Large intestine (tissue), 3 donors: Measurements from ENCODE around the gene CNPY3. TPM values are rescaled to one million over a fixed set of nuclear protein-coding genes. Genes with fewer than 3 reads are reported as not detected.
"Not testable (repeated sequence)": the region's sequence is repeated elsewhere in the genome, so short reads cannot be mapped to it uniquely, and the experiment has no call there.

Source experiments
- DNase-seq, 2 donors: peaks; one replicate each; pipeline versions ENCODE4 v3.0.0 to v3.0.0-alpha.2; 2013
- H3K27ac ChIP-seq: one replicate; pipeline ENCODE4 v1.5.1; 2013; ENCODE audit warnings: low read length
- H3K27me3 ChIP-seq: 2 replicates; pipeline ENCODE4 v1.6.1; 2013; ENCODE audit warnings: low read length; ENCODE audit not compliant: control insufficient read depth, insufficient read depth
- H3K36me3 ChIP-seq: 2 replicates; pipeline ENCODE4 v1.6.1; 2013; ENCODE audit warnings: low read length; ENCODE audit not compliant: control insufficient read depth, insufficient read depth
- H3K4me1 ChIP-seq: one replicate; pipeline ENCODE4 v1.6.1; 2013; ENCODE audit warnings: low read length; ENCODE audit not compliant: control insufficient read depth, insufficient read depth
- H3K4me3 ChIP-seq: one replicate; pipeline ENCODE4 v1.5.1; 2013; ENCODE audit warnings: low read length
- H3K9me3 ChIP-seq: one replicate; pipeline ENCODE4 v1.6.1; 2013; ENCODE audit warnings: mild to moderate bottlenecking, low read depth, low read length, moderate library complexity; ENCODE audit not compliant: control insufficient read depth
- WGBS: methylation state at CpG from one replicate; pipeline ENCODE4 v1.1.5; 2013; ENCODE audit warnings: low lambda C conversion rate; ENCODE audit not compliant: insufficient coverage; 5-methylcytosine and 5-hydroxymethylcytosine counted together
- polyA plus RNA-seq: library from polyadenylated mRNA; unstranded; fragments of 120-200 nt; gene quantifications from one replicate; pipeline ENCODE4 v1.2.1, GENCODE V29; 2013

Gene CNPY3
- polyA plus RNA-seq, 1 donor = 53.0 TPM

DNA sequence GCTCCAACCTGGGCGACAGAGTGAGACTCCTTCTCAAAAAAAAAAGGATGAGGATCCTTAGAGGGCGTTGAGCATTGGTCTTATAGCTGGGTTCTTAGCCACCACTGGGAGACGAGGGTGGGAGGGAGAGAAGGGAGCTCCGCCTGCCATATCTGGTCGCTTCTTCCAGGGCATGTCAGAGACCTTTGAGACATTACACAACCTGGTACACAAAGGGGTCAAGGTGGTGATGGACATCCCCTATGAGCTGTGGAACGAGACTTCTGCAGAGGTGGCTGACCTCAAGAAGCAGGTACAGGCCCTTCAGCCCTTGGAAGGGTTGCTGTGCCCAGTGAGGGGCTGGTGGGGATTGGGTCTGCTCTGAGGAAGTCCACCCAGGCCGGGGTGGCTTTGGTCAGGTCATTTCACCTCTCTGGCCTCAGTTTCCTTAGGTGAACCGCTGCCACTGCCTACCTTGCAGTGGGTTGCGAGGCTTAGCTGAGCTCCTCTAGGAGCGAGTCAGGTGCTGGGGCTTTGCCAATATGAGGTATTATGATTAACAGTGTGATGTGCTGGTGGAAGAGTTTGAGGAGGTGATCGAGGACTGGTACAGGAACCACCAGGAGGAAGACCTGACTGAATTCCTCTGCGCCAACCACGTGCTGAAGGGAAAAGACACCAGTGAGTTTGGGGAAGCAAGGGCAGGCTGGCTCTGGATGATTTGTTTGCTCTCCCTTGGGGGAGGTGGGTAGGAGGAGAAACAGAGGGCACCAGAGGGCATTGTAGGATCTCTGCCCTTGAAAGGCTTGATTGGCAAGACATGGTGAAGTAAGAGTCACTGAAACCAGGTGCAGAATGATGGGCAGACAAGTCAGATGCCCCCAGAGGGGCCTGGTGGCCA, 8.5 kb downstream of the CNPY3 start:
- Histone ChIP-seq H3K36me3 (peaks cover 61% of the 10 kb centered on the region), H3K4me1 (peaks cover 19% of the 10 kb centered on the region), H3K27ac (no peak overlapping the region), H3K4me3 (no peak overlapping the region), H3K9me3 (no peaks in the 10 kb centered on the region), H3K27me3 (no peaks in the 10 kb centered on the region)
- DNase-seq = no peak
- no CpG with 5 or more reads among the region's 13 CpGs for WGBS

DNA sequence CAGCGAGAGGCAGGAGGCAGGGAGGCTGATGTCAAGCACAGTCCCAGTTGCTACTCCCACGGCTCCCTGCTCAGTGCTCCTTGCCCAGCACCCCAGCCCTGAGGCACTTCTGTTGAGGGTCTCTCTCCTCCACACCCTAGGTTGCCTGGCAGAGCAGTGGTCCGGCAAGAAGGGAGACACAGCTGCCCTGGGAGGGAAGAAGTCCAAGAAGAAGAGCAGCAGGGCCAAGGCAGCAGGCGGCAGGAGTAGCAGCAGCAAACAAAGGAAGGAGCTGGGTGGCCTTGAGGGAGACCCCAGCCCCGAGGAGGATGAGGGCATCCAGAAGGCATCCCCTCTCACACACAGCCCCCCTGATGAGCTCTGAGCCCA, 9.1 kb downstream of the CNPY3 start:
- no CpG with 5 or more reads among the region's 5 CpGs for WGBS
- H3K27me3 ChIP-seq = no peaks in the 10 kb centered on the region
- peaks cover 15% of the 10 kb centered on the region for H3K4me1 ChIP-seq
- no peak overlapping the region for H3K4me3 ChIP-seq
- peaks cover 61% of the 10 kb centered on the region for H3K36me3 ChIP-seq
- H3K9me3 ChIP-seq = no peaks in the 10 kb centered on the region
- H3K27ac ChIP-seq = no peak overlapping the region
- DNase-seq = no peak

DNA sequence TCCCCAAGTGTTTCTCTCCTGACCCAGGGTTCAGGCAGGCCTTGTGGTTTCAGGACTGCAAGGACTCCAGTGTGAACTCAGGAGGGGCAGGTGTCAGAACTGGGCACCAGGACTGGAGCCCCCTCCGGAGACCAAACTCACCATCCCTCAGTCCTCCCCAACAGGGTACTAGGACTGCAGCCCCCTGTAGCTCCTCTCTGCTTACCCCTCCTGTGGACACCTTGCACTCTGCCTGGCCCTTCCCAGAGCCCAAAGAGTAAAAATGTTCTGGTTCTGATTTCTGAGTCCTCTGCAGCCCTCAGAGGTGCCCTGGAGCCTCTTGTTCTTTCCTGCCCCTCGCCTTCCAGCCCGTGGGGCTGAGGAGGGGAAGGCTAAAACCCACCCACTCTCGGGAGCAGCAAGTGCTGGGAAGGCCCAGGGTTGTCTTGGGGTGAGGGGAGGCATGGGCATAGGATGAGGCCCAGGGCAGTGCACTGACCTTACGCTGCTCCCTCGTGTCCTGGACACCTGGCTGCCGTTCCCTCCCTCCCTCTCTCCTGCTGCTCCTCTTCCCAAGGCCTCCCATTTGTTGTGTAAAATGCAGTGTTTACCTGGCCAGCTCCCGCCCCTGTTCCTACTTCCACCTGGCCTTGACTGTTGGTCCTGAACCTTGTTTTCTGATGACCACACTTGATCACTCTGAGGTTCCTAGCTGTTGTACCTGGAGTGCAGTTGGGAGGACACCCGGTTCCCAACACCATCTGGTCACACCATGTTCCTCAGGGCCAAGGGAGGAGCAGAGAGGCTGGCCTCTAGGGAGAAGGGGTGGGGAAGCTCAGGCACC, 9.9 kb downstream of the CNPY3 start:
- Histone ChIP-seq H3K4me1 (peaks cover 15% of the 10 kb centered on the region), H3K27ac (peak overlapping the region; percentile 52), H3K27me3 (no peaks in the 10 kb centered on the region), H3K4me3 (no peak overlapping the region), H3K9me3 (no peaks in the 10 kb centered on the region), H3K36me3 (peaks cover 61% of the 10 kb centered on the region)
- DNase-seq = no peak
- no CpG with 5 or more reads among the region's 9 CpGs for WGBS

DNA sequence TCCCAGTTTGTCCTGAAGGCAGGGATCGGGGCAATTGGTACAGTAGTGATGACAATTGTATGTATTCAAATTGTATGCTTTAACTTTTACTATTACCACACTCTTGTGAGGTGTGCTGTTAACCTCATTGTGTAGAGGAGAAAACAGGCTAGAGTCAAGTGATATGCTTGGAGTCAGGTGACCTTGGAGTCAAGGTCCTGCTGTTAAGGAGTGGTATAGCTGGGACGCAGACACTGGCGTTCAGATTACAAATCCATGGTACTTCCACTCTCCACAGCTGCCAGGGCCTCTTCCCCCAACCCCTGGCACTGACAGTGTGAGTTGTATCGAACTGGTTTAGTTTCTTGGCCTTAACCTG, 10.5 kb downstream of the CNPY3 start:
- H3K36me3 ChIP-seq = peaks cover 56% of the 10 kb centered on the region
- H3K4me3 ChIP-seq = no peak overlapping the region
- peak overlapping the region; percentile 52 for H3K27ac ChIP-seq
- WGBS = no CpG with 5 or more reads among the region's 4 CpGs
- no peaks in the 10 kb centered on the region for H3K27me3 ChIP-seq
- peaks cover 15% of the 10 kb centered on the region for H3K4me1 ChIP-seq
- no peaks in the 10 kb centered on the region for H3K9me3 ChIP-seq
- peak; percentile 74 to 85 for DNase-seq

DNA sequence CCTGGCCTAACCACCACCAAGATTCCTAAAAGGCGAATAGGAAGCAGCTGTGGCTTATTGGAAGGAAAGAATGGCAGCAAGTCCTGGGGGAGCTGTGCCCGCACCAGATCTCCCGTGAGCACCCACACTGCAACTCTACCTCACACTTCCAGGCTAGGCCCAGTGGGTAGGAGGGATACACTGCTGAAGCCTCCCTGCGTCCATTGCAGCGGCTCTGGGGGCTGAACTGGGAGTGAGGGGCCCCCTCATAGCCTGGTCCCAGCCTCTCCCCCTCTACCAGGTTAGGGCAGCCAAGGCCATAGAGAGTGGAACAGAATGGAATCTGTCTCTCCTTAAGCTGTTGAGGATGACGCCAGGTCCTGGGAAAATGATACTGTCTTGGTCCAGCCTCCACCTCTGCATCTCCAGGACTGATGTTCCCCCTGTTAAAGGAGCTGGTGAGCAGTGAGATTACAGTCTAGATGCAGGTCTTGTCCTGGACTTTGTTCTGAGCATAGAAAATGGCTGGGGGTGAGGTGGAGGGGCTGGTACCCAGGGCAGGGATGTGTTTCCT, 11.3 kb downstream of the CNPY3 start:
- no CpG with 5 or more reads among the region's 6 CpGs for WGBS
- H3K4me3 ChIP-seq = no peak overlapping the region
- no peak for DNase-seq
- H3K36me3 ChIP-seq = peaks cover 51% of the 10 kb centered on the region
- peaks cover 15% of the 10 kb centered on the region for H3K4me1 ChIP-seq
- no peaks in the 10 kb centered on the region for H3K9me3 ChIP-seq
- H3K27me3 ChIP-seq = no peaks in the 10 kb centered on the region
- no peak overlapping the region for H3K27ac ChIP-seq

DNA sequence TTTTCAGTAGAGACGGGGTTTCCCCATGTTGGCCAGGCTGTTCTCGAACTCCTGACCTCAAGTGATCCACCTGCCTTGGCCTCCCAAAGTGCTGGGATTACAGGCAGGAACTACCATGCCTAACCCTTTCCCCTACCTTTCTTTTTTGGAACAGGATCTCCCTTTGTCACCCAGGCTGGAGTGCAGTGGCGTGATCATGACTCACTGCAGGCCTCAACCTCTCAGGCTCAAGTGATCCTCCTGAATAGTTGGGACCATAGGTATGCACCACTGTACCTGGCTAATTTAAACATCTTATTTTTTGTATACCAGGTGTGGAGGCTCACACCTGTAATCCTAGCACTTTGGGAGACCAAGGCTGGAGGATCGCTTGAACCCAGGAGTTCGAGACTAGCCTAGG, 12.1 kb downstream of the CNPY3 start:
- H3K36me3 ChIP-seq = peaks cover 44% of the 10 kb centered on the region
- H3K9me3 ChIP-seq, H3K27me3 ChIP-seq, H3K27ac ChIP-seq, DNase-seq, H3K4me3 ChIP-seq: not testable (repeated sequence)
- peaks cover 15% of the 10 kb centered on the region for H3K4me1 ChIP-seq
- 100% methylated on average over 1 of the region's 5 CpGs for WGBS

DNA sequence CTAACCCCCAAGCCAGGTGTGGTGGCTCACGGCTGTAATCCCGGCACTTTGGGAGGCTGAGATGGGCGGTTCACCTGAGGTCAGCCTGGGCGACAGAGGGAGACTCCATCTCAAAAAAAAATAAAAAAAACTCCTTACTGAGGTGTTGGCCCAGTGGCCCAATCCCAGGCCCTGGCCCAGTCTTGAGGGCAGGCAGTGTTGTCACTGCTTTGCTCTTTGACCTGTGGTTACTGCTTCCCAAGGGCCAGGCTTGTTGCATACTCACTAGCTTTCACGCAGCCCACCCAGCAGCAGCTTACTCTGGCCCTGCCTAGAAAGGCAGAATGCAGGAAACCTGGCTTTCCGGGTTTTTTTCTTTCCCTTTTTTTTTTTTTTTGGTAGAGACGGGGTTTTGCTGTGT, 13.2 kb downstream of the CNPY3 start:
- H3K27ac ChIP-seq = no peak overlapping the region
- 17% methylated on average over 1 of the region's 7 CpGs for WGBS
- no peaks in the 10 kb centered on the region for H3K27me3 ChIP-seq
- peaks cover 15% of the 10 kb centered on the region for H3K4me1 ChIP-seq
- DNase-seq = no peak
- no peak overlapping the region for H3K4me3 ChIP-seq
- peaks cover 33% of the 10 kb centered on the region for H3K36me3 ChIP-seq
- no peaks in the 10 kb centered on the region for H3K9me3 ChIP-seq

DNA sequence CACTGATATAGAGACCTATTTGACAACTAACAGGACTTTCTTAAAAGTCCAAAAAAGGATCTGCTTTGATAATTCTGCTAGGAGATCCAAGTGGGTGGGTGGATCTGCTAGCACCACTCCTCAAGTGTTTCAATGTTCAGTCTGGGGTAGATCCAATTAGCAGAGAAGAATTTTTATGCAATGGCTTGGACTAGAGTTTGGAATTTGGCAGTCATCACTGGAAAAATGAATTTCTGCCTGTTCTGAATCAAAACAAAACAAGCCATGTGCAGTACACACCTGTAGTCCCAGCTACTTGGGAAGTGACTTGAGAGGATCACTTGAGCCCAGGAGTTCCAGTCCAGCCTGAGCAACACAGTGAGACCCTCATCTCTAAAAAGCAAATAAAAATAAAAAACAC, 18.7 kb downstream of the CNPY3 start:
- peaks cover 4% of the 10 kb centered on the region for H3K36me3 ChIP-seq
- H3K9me3 ChIP-seq = no peaks in the 10 kb centered on the region
- H3K27ac ChIP-seq = no peak overlapping the region
- DNase-seq = no peak
- H3K4me1 ChIP-seq = no peaks in the 10 kb centered on the region
- H3K4me3 ChIP-seq = no peak overlapping the region
- H3K27me3 ChIP-seq = no peaks in the 10 kb centered on the region

DNA sequence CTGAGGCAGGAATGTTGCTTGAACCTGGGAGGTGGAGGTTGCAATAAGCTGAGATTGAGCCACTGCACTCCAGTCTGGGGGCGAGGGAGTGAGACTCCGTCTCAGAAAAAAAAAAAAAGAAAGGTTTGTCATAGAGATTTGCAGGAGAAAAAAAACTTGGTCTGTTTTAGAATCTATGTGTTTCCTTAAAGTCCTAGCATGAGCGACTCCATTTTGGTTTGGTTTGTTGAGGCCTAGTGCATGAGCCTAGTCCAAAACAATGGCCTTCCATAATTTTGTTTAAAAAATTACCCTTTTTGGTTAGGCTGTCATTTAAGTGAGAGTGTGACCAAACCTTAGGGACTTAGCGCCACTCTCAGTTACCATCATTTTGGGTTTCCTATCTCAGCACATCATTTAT, 23.1 kb downstream of the CNPY3 start:
- H3K27me3 ChIP-seq = no peaks in the 10 kb centered on the region
- no peak overlapping the region for H3K4me3 ChIP-seq
- H3K9me3 ChIP-seq = no peaks in the 10 kb centered on the region
- H3K36me3 ChIP-seq = no peaks in the 10 kb centered on the region
- 100% methylated on average over 3 of the region's 4 CpGs for WGBS
- DNase-seq = no peak
- no peaks in the 10 kb centered on the region for H3K4me1 ChIP-seq
- H3K27ac ChIP-seq = no peak overlapping the region

DNA sequence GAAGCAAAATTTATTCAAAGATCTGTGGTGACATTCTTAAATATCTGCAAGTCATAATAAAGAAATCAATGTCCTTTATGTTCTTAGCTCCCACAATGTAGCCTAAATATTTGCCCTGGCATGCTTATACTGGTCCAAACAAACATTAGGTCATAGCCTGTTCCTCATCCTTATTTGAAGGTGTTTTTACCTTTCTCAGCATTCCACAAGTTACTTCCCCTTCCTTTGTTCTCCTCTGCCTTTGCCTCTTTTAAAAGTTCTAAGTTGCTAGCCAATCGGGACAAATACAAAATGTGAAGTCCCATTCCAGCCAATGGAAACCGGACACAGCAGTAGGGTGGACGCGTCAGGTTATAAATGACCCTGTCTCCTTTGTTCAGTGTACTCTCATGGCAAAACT, 25.1 kb downstream of the CNPY3 start:
- H3K27me3 ChIP-seq, DNase-seq: not testable (repeated sequence)
- no CpG with 5 or more reads among the region's 4 CpGs for WGBS

More for the DNA sequence above, 25.1 kb downstream of the CNPY3 start:
- not testable (repeated sequence) for H3K4me3 ChIP-seq, H3K9me3 ChIP-seq, H3K36me3 ChIP-seq, H3K27ac ChIP-seq, H3K4me1 ChIP-seq
